ENCODE measurements around the gene SH3BP2.

DNA sequence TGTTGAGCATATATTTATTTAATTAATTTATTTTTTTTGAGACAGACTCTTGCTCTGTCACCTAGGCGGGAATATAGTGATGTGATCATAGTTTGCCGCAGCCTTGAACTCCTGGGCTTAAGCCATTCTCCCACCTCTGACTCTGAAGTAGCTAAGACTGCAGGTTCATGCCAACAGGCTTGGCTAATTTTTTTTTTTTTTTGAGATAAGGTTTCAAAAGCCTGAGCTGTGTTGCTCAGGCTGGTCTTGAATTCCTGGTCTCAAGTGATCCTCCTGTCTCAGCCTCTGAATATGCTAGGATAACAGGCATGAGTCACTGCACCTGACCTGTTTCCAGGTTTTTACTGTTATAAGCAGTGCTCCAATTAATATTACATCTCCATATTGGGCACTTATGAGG, 55.6 kb downstream of the SH3BP2 start:
- TF ChIP-seq CTCF (optimal IDR thresholded peaks at IDR 0.05 in 1 of 3, IDR thresholded peaks at IDR 0.05 in 1 of 3, conservative IDR thresholded peaks at IDR 0.05 in 1 of 3; ENCODE audit: extremely low read depth in 1 of 3, insufficient read depth in 2 of 3, low read length in 3 of 3) (no peak), EZH2 (IDR thresholded peaks at IDR 0.05; ENCODE audit: low read length) (no peak)

Data from keratinocyte (primary cell).